B cell (primary cell): ENCODE results near the gene PKP1.

Experiments
- EZH2 ChIP-seq: IDR thresholded peaks from 2 replicates; pipeline ENCODE4 v1.6.1; 2012; ENCODE audit warnings: borderline replicate concordance, low read depth, mild to moderate bottlenecking, moderate library complexity, low read length; ENCODE audit not compliant: insufficient read depth, poor library complexity, severe bottlenecking
- TF ChIP-seq, protein P1 (sequence below): fragments of 200-600 bp; IDR thresholded peaks from one replicate; pipeline ENCODE4 v1.8.0; 2022; ENCODE audit warnings: antibody characterized with exemption, mild to moderate bottlenecking

DNA sequence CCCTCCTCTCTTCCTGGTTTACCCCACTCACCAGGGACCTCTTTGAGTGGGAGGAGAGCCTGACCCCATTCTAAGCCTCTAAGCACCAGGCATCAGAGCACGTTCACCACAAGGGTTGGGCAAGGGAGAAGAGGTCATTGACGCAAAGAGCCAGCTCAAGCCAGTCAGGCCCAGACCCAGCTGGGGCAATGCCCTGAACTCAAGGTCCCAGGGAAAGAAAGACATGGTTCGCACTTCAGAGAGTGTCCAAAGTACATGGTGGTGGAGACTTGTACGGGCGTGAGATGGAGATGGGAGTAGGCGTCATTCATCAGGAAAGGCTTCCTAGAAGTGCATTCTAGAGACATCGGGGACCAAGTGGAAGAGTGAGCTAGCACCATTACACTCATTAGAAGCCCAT lies 7.2 kb downstream of the PKP1 start:
- TF ChIP-seq, protein P1, sequence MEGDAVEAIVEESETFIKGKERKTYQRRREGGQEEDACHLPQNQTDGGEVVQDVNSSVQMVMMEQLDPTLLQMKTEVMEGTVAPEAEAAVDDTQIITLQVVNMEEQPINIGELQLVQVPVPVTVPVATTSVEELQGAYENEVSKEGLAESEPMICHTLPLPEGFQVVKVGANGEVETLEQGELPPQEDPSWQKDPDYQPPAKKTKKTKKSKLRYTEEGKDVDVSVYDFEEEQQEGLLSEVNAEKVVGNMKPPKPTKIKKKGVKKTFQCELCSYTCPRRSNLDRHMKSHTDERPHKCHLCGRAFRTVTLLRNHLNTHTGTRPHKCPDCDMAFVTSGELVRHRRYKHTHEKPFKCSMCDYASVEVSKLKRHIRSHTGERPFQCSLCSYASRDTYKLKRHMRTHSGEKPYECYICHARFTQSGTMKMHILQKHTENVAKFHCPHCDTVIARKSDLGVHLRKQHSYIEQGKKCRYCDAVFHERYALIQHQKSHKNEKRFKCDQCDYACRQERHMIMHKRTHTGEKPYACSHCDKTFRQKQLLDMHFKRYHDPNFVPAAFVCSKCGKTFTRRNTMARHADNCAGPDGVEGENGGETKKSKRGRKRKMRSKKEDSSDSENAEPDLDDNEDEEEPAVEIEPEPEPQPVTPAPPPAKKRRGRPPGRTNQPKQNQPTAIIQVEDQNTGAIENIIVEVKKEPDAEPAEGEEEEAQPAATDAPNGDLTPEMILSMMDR = no peak
- no peak for TF ChIP-seq EZH2
